Measurements from ENCODE around the gene HTR3C. TPM values are rescaled to one million over a fixed set of nuclear protein-coding genes. Genes with fewer than 3 reads are reported as not detected.
"Not testable (repeated sequence)": the region's sequence is repeated elsewhere in the genome, so short reads cannot be mapped to it uniquely, and the experiment has no call there.

The HTR3C gene
- total RNA-seq, 1 donor from 2014 or later: not detected

GRCh38 chr3:184029443-184029842 lies 23.4 kb upstream of the HTR3C start:
- DNase-seq (ENCODE audit: low spot score): no peak
- Mint-ChIP-seq H3K9me3 (ENCODE audit: low read depth) (no peaks in the 10 kb centered on the region), H3K4me1 (ENCODE audit: low read depth) (no peaks in the 10 kb centered on the region), H3K27ac (ENCODE audit: unreplicated experiment) (no peak overlapping the region), H3K4me3 (ENCODE audit: unreplicated experiment) (no peak overlapping the region), H3K27me3 (ENCODE audit: low read depth) (peaks cover 25% of the 10 kb centered on the region), H3K36me3 (ENCODE audit: low read depth) (no peaks in the 10 kb centered on the region)
- TF ChIP-seq CTCF (IDR thresholded peaks at IDR 0.05): no peak

GRCh38 chr3:184030536-184030935 lies 22.3 kb upstream of the HTR3C start:
- Mint-ChIP-seq H3K9me3 (ENCODE audit: low read depth) (no peaks in the 10 kb centered on the region), H3K36me3 (ENCODE audit: low read depth) (no peaks in the 10 kb centered on the region), H3K4me3 (ENCODE audit: unreplicated experiment) (no peak overlapping the region), H3K27ac (ENCODE audit: unreplicated experiment) (no peak overlapping the region), H3K4me1 (ENCODE audit: low read depth) (no peaks in the 10 kb centered on the region), H3K27me3 (ENCODE audit: low read depth) (peaks cover 25% of the 10 kb centered on the region)
- no peak for DNase-seq (ENCODE audit: low spot score)
- TF ChIP-seq CTCF (IDR thresholded peaks at IDR 0.05): no peak

GRCh38 chr3:184031187-184031792 lies 21.6 kb upstream of the HTR3C start, which contains the start of gene HTR3D:
Gene HTR3D, plus strand, starts transcription at chr3:184031742. Its CDS starts 0 bp downstream, at chr3:184031742.
- Mint-ChIP-seq H3K27me3 (ENCODE audit: low read depth) (peaks cover 28% of the 10 kb centered on the region), H3K9me3 (ENCODE audit: low read depth) (no peaks in the 10 kb centered on the region), H3K4me1 (ENCODE audit: low read depth) (no peaks in the 10 kb centered on the region), H3K27ac (ENCODE audit: unreplicated experiment) (no peak within 1 kb of the TSS), H3K36me3 (ENCODE audit: low read depth) (no peaks in the 10 kb centered on the region), H3K4me3 (ENCODE audit: unreplicated experiment) (no peak within 1 kb of the TSS)
- TF ChIP-seq CTCF (IDR thresholded peaks at IDR 0.05): no peak
- DNase-seq (ENCODE audit: low spot score): no peak

GRCh38 chr3:184037816-184038215 lies 15.0 kb upstream of the HTR3C start:
- Mint-ChIP-seq H3K27ac (ENCODE audit: unreplicated experiment) (no peak overlapping the region), H3K4me1 (ENCODE audit: low read depth) (no peaks in the 10 kb centered on the region), H3K27me3 (ENCODE audit: low read depth) (peaks cover 20% of the 10 kb centered on the region), H3K36me3 (ENCODE audit: low read depth) (no peaks in the 10 kb centered on the region), H3K9me3 (ENCODE audit: low read depth) (no peaks in the 10 kb centered on the region), H3K4me3 (ENCODE audit: unreplicated experiment) (no peak overlapping the region)
- no peak for DNase-seq (ENCODE audit: low spot score)
- no peak for TF ChIP-seq CTCF (IDR thresholded peaks at IDR 0.05)

GRCh38 chr3:184038307-184038706 lies 14.5 kb upstream of the HTR3C start:
- DNase-seq (ENCODE audit: low spot score); H3K27ac Mint-ChIP-seq (ENCODE audit: unreplicated experiment); H3K36me3 Mint-ChIP-seq (ENCODE audit: low read depth); H3K4me3 Mint-ChIP-seq (ENCODE audit: unreplicated experiment); H3K4me1 Mint-ChIP-seq (ENCODE audit: low read depth); H3K9me3 Mint-ChIP-seq (ENCODE audit: low read depth): not testable (repeated sequence)
- H3K27me3 Mint-ChIP-seq (ENCODE audit: low read depth): peaks cover 17% of the 10 kb centered on the region

GRCh38 chr3:184039414-184039813 lies 13.4 kb upstream of the HTR3C start:
- no peak for TF ChIP-seq CTCF (IDR thresholded peaks at IDR 0.05)
- no peaks in the 10 kb centered on the region for H3K36me3 Mint-ChIP-seq (ENCODE audit: low read depth)
- no peak overlapping the region for H3K4me3 Mint-ChIP-seq (ENCODE audit: unreplicated experiment)
- no peaks in the 10 kb centered on the region for H3K4me1 Mint-ChIP-seq (ENCODE audit: low read depth)
- peaks cover 12% of the 10 kb centered on the region for H3K27me3 Mint-ChIP-seq (ENCODE audit: low read depth)
- H3K27ac Mint-ChIP-seq (ENCODE audit: unreplicated experiment): no peak overlapping the region
- H3K9me3 Mint-ChIP-seq (ENCODE audit: low read depth): no peaks in the 10 kb centered on the region
- DNase-seq (ENCODE audit: low spot score): no peak
